Effector CD8-positive, alpha-beta T cell (primary cell): ENCODE measurements around the gene SPATA31A7.
"Not testable (repeated sequence)": the region's sequence is repeated elsewhere in the genome, so short reads cannot be mapped to it uniquely, and the experiment has no call there.

Experiments
- DNase-seq: peaks from one replicate; lab custom pipeline; 2025; lab: John Stamatoyannopoulos, UW
- total RNA-seq, 4 experiments: gene quantifications; one replicate each; lab custom pipeline; 2026; lab: John Stamatoyannopoulos, UW

The SPATA31A7 gene
- 0 reads per million in 4 experiments for total RNA-seq

DNA sequence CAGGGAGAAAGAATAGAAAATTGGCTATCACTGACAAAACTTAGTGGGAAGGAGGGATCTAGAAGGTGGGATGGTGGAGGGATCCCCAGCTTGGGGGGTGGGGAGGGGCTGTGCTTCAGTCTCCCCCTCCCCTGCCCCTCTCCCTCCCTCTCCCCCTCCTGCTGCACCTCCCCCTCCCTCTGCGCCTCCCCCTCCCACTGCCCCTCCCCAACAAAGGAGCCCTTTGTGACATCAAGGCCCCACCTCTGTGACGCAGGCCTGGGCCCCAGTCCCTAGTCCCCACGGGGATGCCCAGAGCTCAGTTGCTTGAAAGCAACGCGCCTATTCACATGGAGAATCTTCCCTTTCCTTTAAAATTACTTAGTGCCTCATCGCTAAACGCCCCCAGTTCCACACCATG is at the start of gene SPATA31A7:
Gene SPATA31A7 (plus strand): TSS at position 301 of the 400 bp plus-strand sequence. CDS start 29 bp downstream, at position 330.
- not testable (repeated sequence) for DNase-seq

- not testable (repeated sequence) for DNase-seq
Observed at GRCh38 chr9:61226438-61226837, 36.6 kb downstream of the SPATA31A7 start.
